ENCODE results near the gene ANO9.

The ANO9 gene

GRCh38 chr11:486189-486588, 44.4 kb upstream of the ANO9 start:
- H3K79me2 ChIP-seq (ENCODE audit: control insufficient read depth, insufficient read depth, low read length, unreplicated experiment), result no peaks in the 10 kb centered on the region
- H2AFZ ChIP-seq (ENCODE audit: low read length, unreplicated experiment), result no peak overlapping the region
- H3K27ac ChIP-seq (ENCODE audit: low read depth, low read length), result no peak overlapping the region
- peaks cover 4% of the 10 kb centered on the region; the same call in 1 of the 2 replicates for H3K36me3 ChIP-seq (ENCODE audit: insufficient read depth, low read length)
- H3K4me1 ChIP-seq (ENCODE audit: control insufficient read depth, insufficient read depth, low read length, unreplicated experiment), result no peaks in the 10 kb centered on the region
- no peaks in the 10 kb centered on the region for H3K27me3 ChIP-seq (ENCODE audit: insufficient read depth, low read length)
- no peak overlapping the region for H3K4me3 ChIP-seq (ENCODE audit: low read depth, low read length)

DNA sequence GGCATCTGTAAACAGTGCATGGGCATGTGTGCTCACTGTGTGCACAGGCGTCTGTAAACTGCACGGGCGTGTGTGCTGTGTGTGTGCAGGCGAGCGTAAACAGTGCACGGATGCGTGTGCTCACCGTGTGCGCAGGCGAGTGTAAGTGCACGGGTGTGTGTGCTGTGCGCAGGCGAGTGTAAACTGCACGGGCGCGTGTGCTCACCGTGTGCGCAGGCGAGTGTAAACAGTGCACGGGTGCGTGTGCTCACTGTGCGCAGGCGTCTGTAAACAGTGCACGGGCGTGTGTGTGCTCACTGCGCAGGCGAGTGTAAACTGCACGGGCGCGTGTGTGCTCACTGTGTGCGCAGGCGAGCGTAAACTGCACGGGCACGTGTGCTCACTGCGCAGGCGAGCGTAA, 42.8 kb upstream of the ANO9 start:
- H3K4me3 ChIP-seq (ENCODE audit: low read depth, low read length), result no peak overlapping the region
- H3K27ac ChIP-seq (ENCODE audit: low read depth, low read length), result no peak overlapping the region
- no peaks in the 10 kb centered on the region for H3K27me3 ChIP-seq (ENCODE audit: insufficient read depth, low read length)
- H3K79me2 ChIP-seq (ENCODE audit: control insufficient read depth, insufficient read depth, low read length, unreplicated experiment), result no peaks in the 10 kb centered on the region
- H3K36me3 ChIP-seq (ENCODE audit: insufficient read depth, low read length), result peaks cover 10% of the 10 kb centered on the region; the same call in 1 of the 2 replicates
- H3K4me1 ChIP-seq (ENCODE audit: control insufficient read depth, insufficient read depth, low read length, unreplicated experiment), result no peaks in the 10 kb centered on the region
- H2AFZ ChIP-seq (ENCODE audit: low read length, unreplicated experiment), result no peak overlapping the region

- Histone ChIP-seq H3K4me1 (ENCODE audit: control insufficient read depth, insufficient read depth, low read length, unreplicated experiment) (no peaks in the 10 kb centered on the region), H3K27ac (ENCODE audit: low read depth, low read length) (no peak overlapping the region), H2AFZ (ENCODE audit: low read length, unreplicated experiment) (no peak overlapping the region), H3K79me2 (ENCODE audit: control insufficient read depth, insufficient read depth, low read length, unreplicated experiment) (peaks cover 13% of the 10 kb centered on the region), H3K36me3 (ENCODE audit: insufficient read depth, low read length) (peaks cover 19% of the 10 kb centered on the region; the same call in 1 of the 2 replicates), H3K27me3 (ENCODE audit: insufficient read depth, low read length) (no peaks in the 10 kb centered on the region), H3K4me3 (ENCODE audit: low read depth, low read length) (no peak overlapping the region)
Observed at GRCh38 chr11:479311-479710, 37.5 kb upstream of the ANO9 start.

DNA sequence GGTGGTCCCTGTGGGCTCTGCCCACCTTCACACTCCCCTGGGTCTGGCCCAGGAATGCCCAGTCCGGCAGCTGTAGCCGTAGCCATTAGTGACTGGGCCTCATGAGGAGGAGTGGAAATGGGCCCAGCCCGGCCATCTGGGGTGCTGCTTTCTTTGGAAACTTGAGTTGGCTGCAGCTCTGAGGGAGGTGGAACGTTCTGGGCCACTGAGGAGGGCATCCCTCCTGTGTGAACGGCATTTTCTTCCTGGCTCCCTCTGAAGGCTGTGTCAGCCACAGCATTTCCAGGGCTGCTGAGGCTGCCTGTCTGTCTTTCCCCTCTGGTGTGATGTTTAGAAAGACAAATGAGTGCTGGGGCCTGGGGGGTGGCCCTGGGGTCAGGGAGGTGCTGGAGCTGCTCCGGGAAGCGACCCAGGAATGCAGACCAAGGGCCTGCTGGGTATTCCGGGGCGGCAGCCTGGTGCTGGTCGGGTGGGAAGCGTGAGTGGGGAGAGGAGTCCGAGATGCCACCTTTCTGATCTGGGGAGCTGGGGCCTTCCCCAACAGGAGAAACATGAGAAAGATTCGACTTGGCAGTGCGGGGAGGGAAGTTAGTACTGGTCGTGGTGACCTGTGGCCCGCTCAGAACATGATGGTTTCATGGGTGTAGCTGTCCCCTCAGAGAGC, 35.4 kb upstream of the ANO9 start:
- H3K36me3 ChIP-seq (ENCODE audit: insufficient read depth, low read length), result peaks cover 19% of the 10 kb centered on the region; the same call in 1 of the 2 replicates
- no peaks in the 10 kb centered on the region for H3K27me3 ChIP-seq (ENCODE audit: insufficient read depth, low read length)
- H3K4me3 ChIP-seq (ENCODE audit: low read depth, low read length), result no peak overlapping the region
- no peak overlapping the region for H3K27ac ChIP-seq (ENCODE audit: low read depth, low read length)
- no peak overlapping the region for H2AFZ ChIP-seq (ENCODE audit: low read length, unreplicated experiment)
- H3K79me2 ChIP-seq (ENCODE audit: control insufficient read depth, insufficient read depth, low read length, unreplicated experiment), result peaks cover 25% of the 10 kb centered on the region
- no peaks in the 10 kb centered on the region for H3K4me1 ChIP-seq (ENCODE audit: control insufficient read depth, insufficient read depth, low read length, unreplicated experiment)

GRCh38 chr11:476416-476815, 34.6 kb upstream of the ANO9 start:
- Histone ChIP-seq H3K36me3 (ENCODE audit: insufficient read depth, low read length) (peaks cover 18% of the 10 kb centered on the region; the same call in 1 of the 2 replicates), H3K27me3 (ENCODE audit: insufficient read depth, low read length) (no peaks in the 10 kb centered on the region), H3K4me3 (ENCODE audit: low read depth, low read length) (no peak overlapping the region), H3K27ac (ENCODE audit: low read depth, low read length) (no peak overlapping the region), H2AFZ (ENCODE audit: low read length, unreplicated experiment) (no peak overlapping the region), H3K4me1 (ENCODE audit: control insufficient read depth, insufficient read depth, low read length, unreplicated experiment) (no peaks in the 10 kb centered on the region), H3K79me2 (ENCODE audit: control insufficient read depth, insufficient read depth, low read length, unreplicated experiment) (peaks cover 30% of the 10 kb centered on the region)

DNA sequence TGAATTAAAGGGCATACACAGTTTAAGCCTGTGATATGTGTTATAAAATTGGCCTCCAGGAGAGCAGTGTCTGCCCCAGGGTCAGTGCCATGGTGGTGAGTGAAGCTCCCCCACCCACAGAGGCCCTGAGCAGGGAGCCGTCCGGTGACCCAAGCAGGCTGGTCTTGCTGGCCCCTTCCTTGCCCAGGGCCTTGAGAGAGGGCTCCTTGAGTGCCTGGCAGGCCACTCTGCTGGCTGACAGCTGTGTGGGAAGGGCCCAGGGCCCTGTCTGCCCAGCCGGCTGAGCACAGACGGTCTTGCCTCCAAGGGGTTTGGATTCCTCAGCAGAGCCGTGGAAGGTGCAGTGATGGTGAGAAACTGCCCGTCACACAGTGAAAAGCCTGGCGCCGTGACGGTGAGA, 34.1 kb upstream of the ANO9 start:
- peaks cover 13% of the 10 kb centered on the region; the same call in 1 of the 2 replicates for H3K36me3 ChIP-seq (ENCODE audit: insufficient read depth, low read length)
- H3K27ac ChIP-seq (ENCODE audit: low read depth, low read length), result no peak overlapping the region
- H3K4me1 ChIP-seq (ENCODE audit: control insufficient read depth, insufficient read depth, low read length, unreplicated experiment), result no peaks in the 10 kb centered on the region
- H2AFZ ChIP-seq (ENCODE audit: low read length, unreplicated experiment), result no peak overlapping the region
- no peak overlapping the region for H3K4me3 ChIP-seq (ENCODE audit: low read depth, low read length)
- no peaks in the 10 kb centered on the region for H3K27me3 ChIP-seq (ENCODE audit: insufficient read depth, low read length)
- H3K79me2 ChIP-seq (ENCODE audit: control insufficient read depth, insufficient read depth, low read length, unreplicated experiment), result peaks cover 34% of the 10 kb centered on the region

DNA sequence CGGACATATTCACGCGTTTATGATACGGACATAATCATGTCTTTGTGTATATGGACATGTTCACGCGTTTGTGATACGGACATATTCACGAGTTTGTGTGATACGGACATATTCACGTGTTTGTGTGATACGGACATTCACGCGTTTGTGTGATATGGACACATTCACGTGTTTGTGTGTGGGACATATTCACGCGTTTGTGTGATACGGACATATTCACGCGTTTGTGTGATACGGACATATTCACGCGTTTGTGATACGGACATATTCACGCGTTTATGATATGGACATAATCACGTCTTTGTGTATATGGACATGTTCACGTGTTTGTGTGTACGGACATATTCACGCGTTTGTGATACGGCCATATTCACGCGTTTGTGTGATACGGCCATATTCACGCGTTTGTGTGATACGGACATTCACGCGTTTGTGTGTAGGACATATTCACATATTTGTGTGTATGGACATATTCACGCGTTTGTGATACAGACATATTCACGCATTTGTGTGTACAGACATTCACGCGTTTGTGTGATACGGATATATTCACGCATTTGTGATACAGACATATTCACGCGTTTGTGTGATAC, 33.2 kb upstream of the ANO9 start:
- Histone ChIP-seq H3K36me3 (ENCODE audit: insufficient read depth, low read length) (peaks cover 13% of the 10 kb centered on the region; the same call in 1 of the 2 replicates), H3K4me1 (ENCODE audit: control insufficient read depth, insufficient read depth, low read length, unreplicated experiment) (peaks cover 3% of the 10 kb centered on the region), H3K79me2 (ENCODE audit: control insufficient read depth, insufficient read depth, low read length, unreplicated experiment) (peaks cover 36% of the 10 kb centered on the region), H2AFZ (ENCODE audit: low read length, unreplicated experiment) (no peak overlapping the region), H3K4me3 (ENCODE audit: low read depth, low read length) (no peak overlapping the region), H3K27me3 (ENCODE audit: insufficient read depth, low read length) (no peaks in the 10 kb centered on the region), H3K27ac (ENCODE audit: low read depth, low read length) (no peak overlapping the region)

- Histone ChIP-seq H3K27ac (ENCODE audit: low read depth, low read length) (no peak overlapping the region), H3K79me2 (ENCODE audit: control insufficient read depth, insufficient read depth, low read length, unreplicated experiment) (peaks cover 36% of the 10 kb centered on the region), H3K4me3 (ENCODE audit: low read depth, low read length) (no peak overlapping the region), H3K4me1 (ENCODE audit: control insufficient read depth, insufficient read depth, low read length, unreplicated experiment) (peaks cover 11% of the 10 kb centered on the region), H3K27me3 (ENCODE audit: insufficient read depth, low read length) (no peaks in the 10 kb centered on the region), H2AFZ (ENCODE audit: low read length, unreplicated experiment) (no peak overlapping the region), H3K36me3 (ENCODE audit: insufficient read depth, low read length) (peaks cover 7% of the 10 kb centered on the region; the same call in 1 of the 2 replicates)
Observed at GRCh38 chr11:473962-474785, 32.4 kb upstream of the ANO9 start.

DNA sequence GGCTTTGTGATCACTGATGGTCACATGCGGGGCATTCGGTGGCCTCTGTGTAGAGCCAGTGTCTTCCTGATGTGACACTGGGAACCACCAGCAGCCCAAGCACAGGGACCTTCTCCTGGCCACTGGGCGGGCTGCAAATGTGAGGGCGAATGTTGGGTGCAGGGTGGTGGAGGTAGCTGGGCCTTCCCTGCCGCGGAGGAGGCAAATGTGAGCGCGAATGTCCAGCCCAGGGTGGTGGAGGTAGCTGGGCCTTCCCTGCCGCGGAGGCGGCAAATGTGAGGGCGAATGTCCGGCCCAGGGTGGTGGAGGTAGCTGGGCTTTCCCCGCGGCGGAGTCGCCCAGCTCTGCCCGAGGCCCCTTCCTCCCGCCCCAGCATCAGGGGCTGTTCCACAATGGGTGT, 31.6 kb upstream of the ANO9 start:
- peaks cover 36% of the 10 kb centered on the region for H3K79me2 ChIP-seq (ENCODE audit: control insufficient read depth, insufficient read depth, low read length, unreplicated experiment)
- peaks cover 11% of the 10 kb centered on the region for H3K4me1 ChIP-seq (ENCODE audit: control insufficient read depth, insufficient read depth, low read length, unreplicated experiment)
- H3K4me3 ChIP-seq (ENCODE audit: low read depth, low read length), result no peak overlapping the region
- H3K36me3 ChIP-seq (ENCODE audit: insufficient read depth, low read length), result peaks cover 7% of the 10 kb centered on the region; the same call in 1 of the 2 replicates
- no peak overlapping the region for H3K27ac ChIP-seq (ENCODE audit: low read depth, low read length)
- H2AFZ ChIP-seq (ENCODE audit: low read length, unreplicated experiment), result no peak overlapping the region
- H3K27me3 ChIP-seq (ENCODE audit: insufficient read depth, low read length), result no peaks in the 10 kb centered on the region

- Histone ChIP-seq H3K4me1 (ENCODE audit: control insufficient read depth, insufficient read depth, low read length, unreplicated experiment) (peaks cover 11% of the 10 kb centered on the region), H3K4me3 (ENCODE audit: low read depth, low read length) (no peak overlapping the region), H3K27ac (ENCODE audit: low read depth, low read length) (no peak overlapping the region), H2AFZ (ENCODE audit: low read length, unreplicated experiment) (no peak overlapping the region), H3K79me2 (ENCODE audit: control insufficient read depth, insufficient read depth, low read length, unreplicated experiment) (peaks cover 36% of the 10 kb centered on the region), H3K36me3 (ENCODE audit: insufficient read depth, low read length) (peaks cover 7% of the 10 kb centered on the region; the same call in 1 of the 2 replicates), H3K27me3 (ENCODE audit: insufficient read depth, low read length) (no peaks in the 10 kb centered on the region)
Observed at GRCh38 chr11:472816-473215, 31.0 kb upstream of the ANO9 start.

Data from ACC112 (cell line).